HCT116 (cell line): Measurements from ENCODE around the gene PFKFB3.

Source experiments
- EZH2 ChIP-seq: fragments of 200-600 bp; sonication (generic); IDR thresholded peaks from 2 replicates; pipeline ENCODE4 v1.6.1; 2017; ENCODE audit warnings: antibody characterized with exemption, mixed run types
- POLR2A ChIP-seq: IDR thresholded peaks from 2 replicates; pipeline ENCODE4 v1.7.0; 2011; ENCODE audit warnings: borderline replicate concordance; ENCODE audit not compliant: insufficient read depth, insufficient read length; ENCODE audit errors: extremely low read depth
- SIN3A ChIP-seq: IDR thresholded peaks from 2 replicates; pipeline ENCODE4 v1.6.1; 2012; ENCODE audit warnings: low read depth
- SP1 ChIP-seq: IDR thresholded peaks from 2 replicates; pipeline ENCODE4 v1.6.1; 2012; ENCODE audit warnings: low read depth
- ZNF274 ChIP-seq: fragments of 200-500 bp; sonication (Bioruptor generic); IDR thresholded peaks from 2 replicates; pipeline ENCODE4 v1.6.1; 2014; ENCODE audit warnings: mild to moderate bottlenecking, low read depth, low read length, inconsistent platforms
- TF ChIP-seq, protein P1 (sequence below), 3 experiments: fragments of 200-600 bp in 1 of 3; sonication (generic) in 1 of 3; IDR thresholded peaks in 2 of 3; conservative IDR thresholded peaks in 1 of 3; 2 replicates each; pipeline ENCODE4 v1.5.1; 2012 to 2017; ENCODE audit warnings: low read depth in 2 of 3, low read length in 2 of 3, antibody characterized with exemption in 1 of 3, borderline replicate concordance in 1 of 3, control low read depth in 1 of 3, mild to moderate bottlenecking in 1 of 3, mixed read lengths in 1 of 3, mixed run types in 1 of 3, moderate library complexity in 1 of 3; ENCODE audit not compliant: insufficient read depth in 1 of 3
- TF ChIP-seq, protein P2 (sequence below): IDR thresholded peaks from 2 replicates; pipeline ENCODE4 v1.6.1; 2012; ENCODE audit warnings: low read depth

GRCh38 chr10:6300106-6300783 is 97.5 kb downstream of the PFKFB3 start:
- no peak for TF ChIP-seq POLR2A
- 0 out of 2 replicates have a peak, but pooled peaks have one; percentile 31 for TF ChIP-seq SP1
- no peak for TF ChIP-seq EZH2
- no peak for TF ChIP-seq ZNF274
- no peak for TF ChIP-seq SIN3A
- TF ChIP-seq, protein P1, sequence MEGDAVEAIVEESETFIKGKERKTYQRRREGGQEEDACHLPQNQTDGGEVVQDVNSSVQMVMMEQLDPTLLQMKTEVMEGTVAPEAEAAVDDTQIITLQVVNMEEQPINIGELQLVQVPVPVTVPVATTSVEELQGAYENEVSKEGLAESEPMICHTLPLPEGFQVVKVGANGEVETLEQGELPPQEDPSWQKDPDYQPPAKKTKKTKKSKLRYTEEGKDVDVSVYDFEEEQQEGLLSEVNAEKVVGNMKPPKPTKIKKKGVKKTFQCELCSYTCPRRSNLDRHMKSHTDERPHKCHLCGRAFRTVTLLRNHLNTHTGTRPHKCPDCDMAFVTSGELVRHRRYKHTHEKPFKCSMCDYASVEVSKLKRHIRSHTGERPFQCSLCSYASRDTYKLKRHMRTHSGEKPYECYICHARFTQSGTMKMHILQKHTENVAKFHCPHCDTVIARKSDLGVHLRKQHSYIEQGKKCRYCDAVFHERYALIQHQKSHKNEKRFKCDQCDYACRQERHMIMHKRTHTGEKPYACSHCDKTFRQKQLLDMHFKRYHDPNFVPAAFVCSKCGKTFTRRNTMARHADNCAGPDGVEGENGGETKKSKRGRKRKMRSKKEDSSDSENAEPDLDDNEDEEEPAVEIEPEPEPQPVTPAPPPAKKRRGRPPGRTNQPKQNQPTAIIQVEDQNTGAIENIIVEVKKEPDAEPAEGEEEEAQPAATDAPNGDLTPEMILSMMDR (IDR thresholded peaks at IDR 0.05 in 2 of 3, conservative IDR thresholded peaks at IDR 0.05 in 1 of 3; ENCODE audit: borderline replicate concordance in 1 of 3, insufficient read depth in 1 of 3, low read depth in 2 of 3, low read length in 2 of 3): no peak
- TF ChIP-seq, protein P2, sequence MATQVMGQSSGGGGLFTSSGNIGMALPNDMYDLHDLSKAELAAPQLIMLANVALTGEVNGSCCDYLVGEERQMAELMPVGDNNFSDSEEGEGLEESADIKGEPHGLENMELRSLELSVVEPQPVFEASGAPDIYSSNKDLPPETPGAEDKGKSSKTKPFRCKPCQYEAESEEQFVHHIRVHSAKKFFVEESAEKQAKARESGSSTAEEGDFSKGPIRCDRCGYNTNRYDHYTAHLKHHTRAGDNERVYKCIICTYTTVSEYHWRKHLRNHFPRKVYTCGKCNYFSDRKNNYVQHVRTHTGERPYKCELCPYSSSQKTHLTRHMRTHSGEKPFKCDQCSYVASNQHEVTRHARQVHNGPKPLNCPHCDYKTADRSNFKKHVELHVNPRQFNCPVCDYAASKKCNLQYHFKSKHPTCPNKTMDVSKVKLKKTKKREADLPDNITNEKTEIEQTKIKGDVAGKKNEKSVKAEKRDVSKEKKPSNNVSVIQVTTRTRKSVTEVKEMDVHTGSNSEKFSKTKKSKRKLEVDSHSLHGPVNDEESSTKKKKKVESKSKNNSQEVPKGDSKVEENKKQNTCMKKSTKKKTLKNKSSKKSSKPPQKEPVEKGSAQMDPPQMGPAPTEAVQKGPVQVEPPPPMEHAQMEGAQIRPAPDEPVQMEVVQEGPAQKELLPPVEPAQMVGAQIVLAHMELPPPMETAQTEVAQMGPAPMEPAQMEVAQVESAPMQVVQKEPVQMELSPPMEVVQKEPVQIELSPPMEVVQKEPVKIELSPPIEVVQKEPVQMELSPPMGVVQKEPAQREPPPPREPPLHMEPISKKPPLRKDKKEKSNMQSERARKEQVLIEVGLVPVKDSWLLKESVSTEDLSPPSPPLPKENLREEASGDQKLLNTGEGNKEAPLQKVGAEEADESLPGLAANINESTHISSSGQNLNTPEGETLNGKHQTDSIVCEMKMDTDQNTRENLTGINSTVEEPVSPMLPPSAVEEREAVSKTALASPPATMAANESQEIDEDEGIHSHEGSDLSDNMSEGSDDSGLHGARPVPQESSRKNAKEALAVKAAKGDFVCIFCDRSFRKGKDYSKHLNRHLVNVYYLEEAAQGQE: no peak
